Lung microvascular endothelial cell (primary cell): ENCODE measurements around the gene SH2D2A. TPM values are rescaled to one million over a fixed set of nuclear protein-coding genes. Genes with fewer than 3 reads are reported as not detected.
"Not testable (repeated sequence)": the region's sequence is repeated elsewhere in the genome, so short reads cannot be mapped to it uniquely, and the experiment has no call there.

Experiments used
- DNase-seq, 2 donors: peaks; one replicate each; pipeline versions ENCODE4 v3.0.0 to v3.0.0-alpha.2; 2010; ENCODE audit warnings: low read depth in 2 of 2
- total RNA-seq: library from RNA; depleted of rRNA; stranded (reverse); fragments of >200 nt; gene quantifications from 2 replicates; pipeline ENCODE4 v1.2.1, GENCODE V29; 2014

The SH2D2A gene
- total RNA-seq, 1 donor from 2014 or later, result not detected

DNA sequence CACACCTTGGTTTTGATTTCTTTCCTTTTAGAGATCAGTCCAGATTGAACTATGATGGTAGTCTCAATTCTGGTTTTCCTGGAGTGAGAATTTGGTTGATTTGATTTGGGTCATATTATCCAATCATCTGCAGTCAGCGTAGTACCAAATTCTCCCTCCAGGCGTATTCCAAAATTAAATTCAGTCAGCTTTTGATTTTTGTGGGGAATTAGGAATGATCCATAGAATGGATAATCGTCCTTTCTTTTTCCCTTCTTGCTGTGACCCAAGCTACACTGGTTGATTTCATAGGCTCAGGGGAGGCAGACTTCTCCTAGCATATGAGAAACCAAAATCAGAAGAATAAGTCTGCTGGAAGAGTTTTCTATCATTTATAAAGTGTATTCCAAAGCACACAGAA lies 44.4 kb downstream of the SH2D2A start:
- DNase-seq, result no peak

GRCh38 chr1:156768610-156769295 lies 47.9 kb downstream of the SH2D2A start:
- no peak for DNase-seq

GRCh38 chr1:156767879-156768604 lies 48.6 kb downstream of the SH2D2A start:
- DNase-seq, result peak; percentile 28 to 34

GRCh38 chr1:156767101-156767878 lies 49.4 kb downstream of the SH2D2A start, which contains the start of gene PRCC:
Gene PRCC, plus strand, starts transcription at chr1:156767535. Its CDS starts 237 bp downstream, at chr1:156767772.
- DNase-seq, result peak; percentile 99 to 100

DNA sequence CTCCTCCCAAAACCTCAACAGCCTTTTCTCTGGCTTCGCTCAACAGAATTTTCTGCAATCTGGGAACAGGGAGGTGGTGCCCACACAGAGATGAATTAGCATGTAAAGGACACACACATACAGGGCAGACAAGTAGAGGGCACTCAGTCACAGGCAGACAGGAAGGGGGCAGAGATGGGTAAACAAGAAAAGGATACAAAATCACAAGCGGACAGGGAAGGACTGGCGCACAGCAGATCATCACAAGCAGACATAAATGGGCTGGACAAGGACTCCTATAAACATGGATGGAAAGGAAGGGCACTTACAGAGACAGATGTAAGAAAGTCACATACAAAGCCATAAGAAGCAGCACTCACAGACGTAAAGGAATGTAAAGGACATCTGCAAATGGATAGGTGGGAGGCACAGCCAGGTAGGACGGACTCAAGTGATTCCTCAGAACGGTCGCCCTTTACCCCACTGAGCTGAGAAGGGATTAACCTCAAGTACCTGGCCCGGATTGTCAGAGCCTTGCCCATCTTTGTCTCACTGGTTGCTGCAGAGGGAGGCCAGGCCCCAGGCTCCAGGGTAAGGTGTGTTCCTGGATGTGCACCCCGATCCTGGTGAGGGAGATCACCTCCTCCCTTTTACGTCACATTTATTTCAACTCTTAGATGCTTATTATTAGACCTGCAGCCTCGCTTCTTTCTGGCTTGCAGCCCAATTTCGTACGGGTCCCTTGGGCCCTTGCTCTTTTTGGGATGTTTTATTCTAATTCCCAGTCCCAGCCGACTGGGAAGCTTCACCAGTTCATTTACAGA lies 50.1 kb downstream of the SH2D2A start:
- peak; percentile 29 to 37 for DNase-seq

GRCh38 chr1:156765666-156766065 lies 51.0 kb downstream of the SH2D2A start:
- no peak for DNase-seq

GRCh38 chr1:156765136-156765535 lies 51.5 kb downstream of the SH2D2A start:
- DNase-seq, result not testable (repeated sequence)

DNA sequence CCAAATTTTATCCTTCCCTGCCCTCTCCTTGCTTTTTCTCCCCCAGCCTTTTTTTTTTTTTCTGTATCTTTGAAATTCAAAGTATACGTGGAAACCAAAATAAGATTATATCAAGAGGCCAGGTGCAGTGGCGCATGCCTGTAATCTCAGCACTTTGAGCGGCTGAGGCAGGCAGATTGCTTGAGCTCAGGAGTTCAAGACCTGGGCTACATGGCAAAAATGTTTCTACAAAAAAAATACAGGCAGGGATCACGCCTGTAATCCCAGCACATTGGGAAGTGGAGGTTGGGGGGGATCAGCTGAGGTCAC lies 55.9 kb downstream of the SH2D2A start:
- DNase-seq, result no peak

GRCh38 chr1:156760092-156760795 lies 56.4 kb downstream of the SH2D2A start:
- no peak for DNase-seq

DNA sequence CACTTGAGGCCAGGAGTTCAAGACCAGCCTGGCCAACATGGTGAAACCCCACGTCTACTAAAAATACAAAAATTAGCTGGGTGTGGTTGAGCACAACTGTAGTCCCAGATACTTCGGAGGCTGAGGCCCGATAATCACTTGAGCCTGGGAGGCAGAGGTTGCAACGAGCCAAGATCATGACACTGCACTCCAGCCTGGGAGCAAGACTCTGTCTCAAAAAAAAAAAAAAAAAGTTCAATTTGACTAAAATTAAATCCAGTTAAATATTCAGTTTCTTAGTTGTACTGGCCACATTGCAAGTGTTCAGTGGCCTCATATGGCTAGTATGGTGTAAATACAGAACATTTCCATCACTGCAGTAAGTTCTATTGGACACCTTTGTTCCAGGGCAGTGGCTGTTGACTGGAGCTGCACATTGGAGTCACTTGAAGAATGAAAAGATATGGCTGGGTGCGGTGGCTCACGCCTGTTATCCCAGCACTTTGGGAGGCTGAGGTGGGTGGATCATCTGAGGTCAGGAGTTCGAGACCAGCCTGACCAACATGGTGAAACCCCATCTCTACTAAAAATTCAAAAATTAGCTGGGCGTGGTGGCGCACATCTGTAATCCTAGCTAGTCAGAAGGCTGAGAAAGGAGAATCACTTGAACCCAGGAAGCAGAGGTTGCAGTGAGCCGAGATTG lies 58.9 kb downstream of the SH2D2A start:
- not testable (repeated sequence) for DNase-seq

GRCh38 chr1:156756355-156756754 lies 60.3 kb downstream of the SH2D2A start:
- no peak for DNase-seq

Other genes starting within 250 kb of the SH2D2A start
- 3.0 and 7.0 TPM in 2 replicates for gene IQGAP3, start 244.3 kb downstream of the SH2D2A start, total RNA-seq
- gene TTC24, start 237.1 kb downstream of the SH2D2A start, total RNA-seq, result not detected in 2 replicates
- gene NAXE, start 225.1 kb downstream of the SH2D2A start, total RNA-seq, result 56.2 and 58.5 TPM in 2 replicates
- gene GPATCH4, start 215.4 kb downstream of the SH2D2A start, total RNA-seq, result 8.9 and 9.9 TPM in 2 replicates
- gene HAPLN2, start 197.4 kb downstream of the SH2D2A start, total RNA-seq, result not detected in 2 replicates
- gene BCAN, start 174.7 kb downstream of the SH2D2A start, total RNA-seq, result not detected in 2 replicates
- 32.9 and 57.3 TPM in 2 replicates for gene NES, start 139.4 kb downstream of the SH2D2A start, total RNA-seq
- not detected in 2 replicates for gene CRABP2, start 111.3 kb downstream of the SH2D2A start, total RNA-seq
- gene METTL25B, start 88.4 kb downstream of the SH2D2A start, total RNA-seq, result 6.5 and 18.3 TPM in 2 replicates
- 4.4 and 6.3 TPM in 2 replicates for gene ISG20L2, start 88.1 kb downstream of the SH2D2A start, total RNA-seq
- gene MRPL24, start 75.8 kb downstream of the SH2D2A start, total RNA-seq, result 40.3 TPM in 2 replicates
- gene HDGF, start 65.2 kb downstream of the SH2D2A start, total RNA-seq, result 88.5 and 94.4 TPM in 2 replicates
- 6.8 and 9.3 TPM in 2 replicates for gene PRCC, start 49.3 kb downstream of the SH2D2A start, total RNA-seq
- not detected in 2 replicates for gene INSRR, start 42.3 kb upstream of the SH2D2A start, total RNA-seq
- not detected in 2 replicates for gene NTRK1, start 44.0 kb upstream of the SH2D2A start, total RNA-seq
- 10.2 and 16.3 TPM in 2 replicates for gene PEAR1, start 76.9 kb upstream of the SH2D2A start, total RNA-seq
- under 0.01 TPM in 2 replicates for gene LRRC71, start 103.8 kb upstream of the SH2D2A start, total RNA-seq
- 16.8 and 21.0 TPM in 2 replicates for gene ARHGEF11, start 228.9 kb upstream of the SH2D2A start, total RNA-seq